GM18907 (cell line): ENCODE measurements around the gene WFDC9.
"Not testable (repeated sequence)": the region's sequence is repeated elsewhere in the genome, so short reads cannot be mapped to it uniquely, and the experiment has no call there.

ENCODE experiments used
- ATAC-seq: cut with Tn5 transposase; IDR thresholded peaks from one replicate; pipeline ENCODE4 v1.9.1; 2021; ENCODE audit warnings: mild to moderate bottlenecking, moderate library complexity; ENCODE audit not compliant: unreplicated experiment

Gene WFDC9

GRCh38 chr20:45593498-45593897 is 37.6 kb downstream of the WFDC9 start:
- ATAC-seq: no peak

- peak; percentile 59 for ATAC-seq
These were observed 38.4 kb downstream of the WFDC9 start for GRCh38 chr20:45592574-45593189.

GRCh38 chr20:45589725-45590124 is 41.4 kb downstream of the WFDC9 start:
- no peak for ATAC-seq

DNA sequence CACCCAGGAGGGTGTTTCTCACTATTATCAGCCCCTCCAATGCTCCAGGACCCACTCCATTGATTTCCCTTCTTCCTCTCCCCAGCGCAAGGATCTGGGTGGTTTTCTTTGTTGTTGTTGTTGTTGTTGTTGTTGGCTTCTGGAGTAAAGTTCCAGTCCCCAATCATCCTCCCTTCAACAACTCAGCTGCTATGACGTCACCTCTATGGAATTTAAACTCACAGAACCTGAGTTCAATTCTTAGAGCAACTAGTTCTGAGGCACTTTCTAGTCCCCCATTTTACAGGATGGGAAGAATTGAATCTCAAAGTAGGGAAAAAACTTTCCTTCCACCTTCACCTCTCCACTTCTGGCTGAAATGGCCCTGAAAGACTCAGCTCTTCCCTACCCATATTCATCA is 42.3 kb downstream of the WFDC9 start:
- no peak for ATAC-seq

DNA sequence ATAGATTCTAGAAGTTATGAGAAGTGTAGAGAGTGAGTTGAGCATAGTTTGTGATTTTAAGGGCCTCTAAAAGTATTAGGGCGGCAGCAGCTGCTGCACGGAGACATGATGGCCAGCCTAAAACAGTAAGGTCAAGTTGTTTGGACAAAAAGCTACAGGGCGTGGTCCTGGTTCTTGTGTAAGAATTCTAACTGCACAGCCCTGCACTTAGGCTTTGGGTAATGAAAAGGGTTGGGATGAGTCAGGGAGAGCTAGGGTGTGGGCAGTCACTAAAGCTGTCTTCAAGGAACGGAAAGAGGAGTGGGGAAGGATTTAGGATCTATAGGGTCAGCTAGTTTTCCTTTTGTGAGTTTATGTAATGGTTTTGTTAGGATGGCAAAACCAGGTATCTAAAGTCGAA is 45.1 kb downstream of the WFDC9 start:
- not testable (repeated sequence) for ATAC-seq

DNA sequence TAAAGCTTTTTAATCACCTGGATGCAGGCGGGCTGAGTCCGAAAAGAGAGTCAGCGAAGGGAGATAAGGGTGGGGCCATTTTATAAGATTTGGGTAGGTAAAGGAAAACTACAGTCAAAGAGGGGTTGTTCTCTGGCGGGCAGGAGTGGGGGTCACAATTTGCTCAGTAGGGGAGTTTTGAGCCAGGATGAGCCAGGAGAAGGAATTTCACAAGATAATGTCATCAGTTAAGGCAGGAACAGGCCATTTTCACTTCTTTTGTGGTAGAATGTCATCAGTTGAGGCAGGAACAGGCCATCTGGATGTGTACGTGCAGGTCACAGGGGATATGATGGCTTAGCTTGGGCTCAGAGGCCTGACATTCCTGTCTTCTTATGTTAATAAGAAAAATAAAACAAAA is 46.8 kb downstream of the WFDC9 start:
- not testable (repeated sequence) for ATAC-seq

DNA sequence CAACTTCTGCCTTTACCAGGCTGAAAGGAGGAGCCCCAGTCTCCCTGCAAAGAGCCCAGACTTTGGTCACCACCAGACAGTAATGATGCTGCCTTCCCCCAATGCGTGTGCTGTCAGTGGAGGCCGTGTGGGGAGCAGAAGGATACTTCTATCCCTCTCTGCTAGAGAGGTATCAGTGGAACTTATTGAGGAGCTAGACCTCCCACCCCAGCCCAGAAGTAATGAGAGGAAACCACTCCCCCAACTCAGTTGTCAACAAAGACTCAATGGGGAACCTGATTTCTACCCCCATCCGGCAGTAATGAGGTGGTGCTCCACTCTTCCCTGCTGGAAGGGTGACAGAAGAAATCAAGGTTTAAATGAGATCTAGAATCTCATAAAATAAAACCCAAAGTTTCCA is 47.6 kb downstream of the WFDC9 start:
- ATAC-seq: no peak

DNA sequence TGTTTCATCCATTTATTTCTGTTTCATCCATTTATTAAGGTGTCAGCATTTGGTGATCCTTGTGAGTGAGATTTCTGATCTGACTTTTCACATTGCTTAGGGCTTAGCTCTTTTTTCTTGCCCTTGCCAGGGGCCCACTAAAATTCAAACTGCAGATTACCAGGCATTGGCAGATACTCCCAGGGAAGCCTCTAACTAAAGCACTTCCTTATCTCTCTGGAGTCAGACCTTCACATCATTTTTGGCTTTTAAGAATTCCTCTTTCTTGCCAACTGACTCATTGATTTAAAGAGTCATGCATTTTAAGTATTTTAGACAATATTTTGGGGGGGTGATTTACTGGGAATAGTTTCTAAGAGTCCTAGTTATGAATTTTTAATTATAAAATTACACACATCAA is 49.4 kb downstream of the WFDC9 start:
- ATAC-seq: no peak

DNA sequence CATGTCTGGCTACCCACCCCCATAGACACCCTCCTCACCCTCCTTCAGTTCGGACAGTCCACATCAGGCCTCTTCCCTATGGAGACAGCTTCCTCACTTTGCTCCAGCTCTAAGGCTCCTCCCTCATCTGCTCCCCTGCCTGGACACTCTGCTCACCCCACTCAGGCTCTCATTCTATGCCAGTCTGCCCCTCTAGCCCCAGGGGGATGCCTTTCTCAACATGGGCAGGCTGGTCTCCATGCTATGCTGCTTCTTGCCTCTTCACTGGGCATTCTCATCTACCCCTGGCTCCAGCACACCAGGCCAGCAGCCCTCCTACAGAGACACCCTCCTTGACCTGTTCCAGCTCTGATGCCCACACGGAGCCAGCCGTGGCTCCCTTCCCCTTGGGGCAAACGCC is 51.9 kb downstream of the WFDC9 start, which contains the start of gene WFDC8:
Gene WFDC8, minus strand, starts transcription at position 101 of the 400 bp plus-strand sequence. Its CDS starts 37 bp downstream, at position 64.
- ATAC-seq: no peak

DNA sequence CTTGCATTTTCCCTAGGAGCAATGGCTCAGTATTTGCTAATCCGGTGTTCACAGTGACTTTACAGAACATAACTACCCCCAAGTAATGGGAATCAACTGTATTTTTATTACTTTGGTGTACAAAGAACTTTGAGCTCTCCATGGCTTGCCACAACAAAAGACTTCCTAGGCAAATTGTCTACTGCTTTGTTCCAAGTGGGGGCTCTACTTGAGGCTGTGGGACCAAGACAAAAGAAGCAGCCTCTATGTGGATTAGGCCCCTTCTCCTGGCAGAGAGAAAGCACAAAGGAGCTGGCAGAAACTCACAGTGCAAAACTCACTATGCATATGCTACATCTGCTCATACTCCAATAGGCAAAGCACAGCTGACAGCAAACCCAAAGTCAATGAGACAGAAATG is 52.9 kb downstream of the WFDC9 start:
- no peak for ATAC-seq

- ATAC-seq: no peak
These were observed 54.1 kb downstream of the WFDC9 start for GRCh38 chr20:45576995-45577394.

DNA sequence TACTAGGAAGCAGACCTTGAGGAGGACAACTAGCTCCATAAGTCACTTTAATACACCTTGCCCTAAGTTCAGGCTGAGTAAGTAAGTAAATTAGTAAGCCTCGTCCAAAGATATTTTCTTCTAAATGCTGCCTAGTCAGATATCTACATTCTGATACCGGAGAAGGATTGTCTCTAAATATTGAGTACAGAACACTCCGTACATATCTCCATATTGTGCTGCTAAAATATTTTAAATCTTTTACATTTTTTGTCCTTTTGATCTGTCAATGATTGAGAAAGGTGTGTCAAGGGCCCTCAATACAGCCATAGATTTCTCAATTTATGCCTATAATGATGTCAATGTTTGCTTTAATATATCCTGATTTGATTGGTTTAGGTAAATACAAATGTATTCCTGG is 55.2 kb downstream of the WFDC9 start:
- ATAC-seq: no peak

DNA sequence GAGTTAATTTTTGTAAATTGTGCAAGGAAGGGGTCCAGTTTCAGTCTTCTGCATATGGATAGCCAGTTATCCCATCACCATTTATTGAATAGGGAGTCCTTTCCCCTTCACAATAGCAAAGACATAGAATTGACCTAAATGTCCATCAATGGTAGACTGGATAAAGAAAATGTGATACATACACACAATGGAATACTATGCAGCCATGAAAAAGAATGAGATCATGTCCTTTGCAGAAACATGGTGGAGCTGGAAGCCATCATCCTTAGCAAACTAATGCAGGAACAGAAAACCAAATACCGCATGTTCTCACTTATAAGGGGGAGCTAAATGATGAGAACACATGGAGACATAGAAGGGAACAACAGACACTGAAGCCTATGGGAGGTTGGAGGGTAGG is 61.4 kb downstream of the WFDC9 start:
- not testable (repeated sequence) for ATAC-seq

DNA sequence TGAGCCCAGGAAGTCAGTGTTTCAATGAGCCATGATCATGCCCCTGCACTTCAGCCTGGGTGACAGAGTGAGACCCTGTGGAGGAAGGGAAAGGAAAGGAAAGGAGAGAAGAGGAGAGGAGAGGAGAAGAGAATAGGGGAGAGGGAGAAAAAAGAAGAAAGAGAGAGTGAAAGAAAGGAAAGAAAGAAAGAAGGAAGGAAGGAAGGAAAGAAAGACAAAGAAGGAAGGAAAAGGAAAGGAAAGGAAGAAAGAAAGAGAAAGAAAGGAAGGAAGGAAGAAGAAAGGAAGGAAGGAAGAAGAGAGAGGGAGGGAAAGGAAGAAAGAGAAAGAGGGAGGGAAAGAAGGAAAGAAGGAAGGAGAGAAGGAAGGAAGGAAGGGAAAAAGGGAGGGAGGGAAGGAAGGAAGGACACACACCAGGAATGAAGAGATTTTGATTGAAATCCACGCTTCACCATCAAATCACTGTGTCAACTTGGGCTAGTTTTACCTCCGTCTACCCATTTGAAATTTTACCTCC is 66.3 kb downstream of the WFDC9 start:
- ATAC-seq: no peak
